Fibroblast of lung (primary cell): Measurements from ENCODE around the gene TNFSF18.

Experiments
- EZH2 ChIP-seq: IDR thresholded peaks from 2 replicates; pipeline ENCODE4 v1.5.1; 2012; ENCODE audit warnings: low read length, control low read depth, mild to moderate bottlenecking; ENCODE audit errors: missing control alignments
- TF ChIP-seq, protein P1 (sequence below), 2 donors: IDR thresholded peaks in 1 of 2; conservative IDR thresholded peaks in 1 of 2; 1 replicate in 1 of 2; 2 replicates in 1 of 2; pipeline ENCODE4 v1.5.1; 2011 to 2012; ENCODE audit warnings: low read length in 2 of 2, control low read depth in 1 of 2, inconsistent platforms in 1 of 2, low read depth in 1 of 2, mild to moderate bottlenecking in 1 of 2

DNA sequence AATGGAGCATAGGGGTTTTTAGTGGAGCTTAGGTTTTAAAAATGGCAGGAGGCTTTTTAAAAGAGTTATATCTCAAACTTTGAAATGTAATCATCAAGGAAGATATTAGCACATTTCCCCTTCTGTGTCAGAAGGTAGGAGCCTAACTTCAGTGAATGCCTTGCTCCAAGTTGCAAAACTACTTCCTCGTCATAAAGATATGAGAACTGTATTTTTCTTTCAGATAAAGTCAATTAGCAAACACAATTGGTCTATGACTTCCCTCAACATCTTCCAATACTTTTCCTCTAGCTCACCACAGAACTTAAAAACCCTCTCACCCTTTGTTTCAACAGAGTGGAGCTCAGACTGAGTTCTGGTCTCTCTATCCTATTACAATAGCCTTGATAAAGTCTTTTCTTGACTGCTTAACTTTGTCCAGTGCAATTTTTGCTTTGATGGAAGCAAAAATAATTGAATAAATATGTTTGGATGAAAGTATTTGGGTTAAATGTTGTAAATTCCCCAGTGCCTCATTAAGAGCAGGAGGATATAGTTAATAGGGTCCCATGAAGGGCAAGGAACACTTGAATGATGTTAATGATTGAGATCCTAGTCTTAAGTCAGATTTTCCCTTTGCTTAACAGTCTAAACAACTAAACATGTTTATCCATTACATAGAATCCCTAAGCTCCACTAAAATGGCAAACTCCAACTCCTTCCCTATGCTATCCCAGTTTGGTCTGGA, 58.9 kb downstream of the TNFSF18 start:
- TF ChIP-seq, protein P1, sequence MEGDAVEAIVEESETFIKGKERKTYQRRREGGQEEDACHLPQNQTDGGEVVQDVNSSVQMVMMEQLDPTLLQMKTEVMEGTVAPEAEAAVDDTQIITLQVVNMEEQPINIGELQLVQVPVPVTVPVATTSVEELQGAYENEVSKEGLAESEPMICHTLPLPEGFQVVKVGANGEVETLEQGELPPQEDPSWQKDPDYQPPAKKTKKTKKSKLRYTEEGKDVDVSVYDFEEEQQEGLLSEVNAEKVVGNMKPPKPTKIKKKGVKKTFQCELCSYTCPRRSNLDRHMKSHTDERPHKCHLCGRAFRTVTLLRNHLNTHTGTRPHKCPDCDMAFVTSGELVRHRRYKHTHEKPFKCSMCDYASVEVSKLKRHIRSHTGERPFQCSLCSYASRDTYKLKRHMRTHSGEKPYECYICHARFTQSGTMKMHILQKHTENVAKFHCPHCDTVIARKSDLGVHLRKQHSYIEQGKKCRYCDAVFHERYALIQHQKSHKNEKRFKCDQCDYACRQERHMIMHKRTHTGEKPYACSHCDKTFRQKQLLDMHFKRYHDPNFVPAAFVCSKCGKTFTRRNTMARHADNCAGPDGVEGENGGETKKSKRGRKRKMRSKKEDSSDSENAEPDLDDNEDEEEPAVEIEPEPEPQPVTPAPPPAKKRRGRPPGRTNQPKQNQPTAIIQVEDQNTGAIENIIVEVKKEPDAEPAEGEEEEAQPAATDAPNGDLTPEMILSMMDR (conservative IDR thresholded peaks at IDR 0.05 in 1 of 2, IDR thresholded peaks at IDR 0.05 in 1 of 2; ENCODE audit: low read depth in 1 of 2, low read length in 2 of 2): no peak
- no peak for TF ChIP-seq EZH2
